Panc1 (cell line): ENCODE measurements around the gene RPL12. TPM values are rescaled to one million over a fixed set of nuclear protein-coding genes. Genes with fewer than 3 reads are reported as not detected.

Experiments
- ATAC-seq: fragments of 200-7000 bp; cut with Tn5 transposase; 2 replicates; pipeline ENCODE4 v1.9.1; 2020; ENCODE audit warnings: mild to moderate bottlenecking, moderate library complexity
- BruUV-seq: library from RNA; stranded (reverse); fragments of 400-500 nt; replicated peaks from 2 replicates; lab custom pipeline; 2021; lab: Mats Ljungman, UMichigan
- CTCF ChIA-PET: fragments of 300-600 bp; sonication (Branson Sonifier 250); formaldehyde crosslinking; loops from one replicate; lab custom pipeline; 2022; ENCODE audit warnings: antibody characterized with exemption; lab: Charles Lee
- POLR2A ChIA-PET: fragments of 300-600 bp; sonication (Branson Sonifier 250); formaldehyde crosslinking; loops from one replicate; lab custom pipeline; 2022; ENCODE audit warnings: antibody characterized with exemption; lab: Charles Lee
- DNase-seq: peaks from one replicate; pipeline ENCODE4 v3.0.0-alpha.2; 2010; ENCODE audit warnings: low read depth, low spot score
- H3K27ac ChIP-seq: 2 replicates; pipeline ENCODE4 v1.5.1; 2011; ENCODE audit warnings: mild to moderate bottlenecking, low read length, inconsistent platforms
- H3K27me3 ChIP-seq: fragments of 200-500 bp; sonication (Bioruptor generic); 2 replicates; pipeline ENCODE4 v1.6.0; 2014; ENCODE audit warnings: low read length, inconsistent platforms; ENCODE audit not compliant: control insufficient read depth, insufficient read depth
- H3K36me3 ChIP-seq: fragments of 200-500 bp; sonication (Bioruptor generic); 2 replicates; pipeline ENCODE4 v1.5.1; 2014; ENCODE audit warnings: inconsistent platforms, mild to moderate bottlenecking, low read length, moderate library complexity; ENCODE audit not compliant: control insufficient read depth, insufficient read depth
- H3K4me1 ChIP-seq: 2 replicates; pipeline ENCODE4 v1.5.1; 2011; ENCODE audit warnings: inconsistent platforms, mild to moderate bottlenecking, low read length, moderate library complexity; ENCODE audit not compliant: control insufficient read depth, insufficient read depth
- H3K4me3 ChIP-seq, 2 experiments: 2 replicates each; pipeline ENCODE4 v1.5.1; 2011 to 2012; ENCODE audit warnings: low read depth in 2 of 2, low read length in 2 of 2, mild to moderate bottlenecking in 2 of 2, inconsistent platforms in 1 of 2, moderate library complexity in 1 of 2
- H3K9me3 ChIP-seq: fragments of 200-500 bp; sonication (Bioruptor generic); 2 replicates; pipeline ENCODE4 v1.5.1; 2014; ENCODE audit warnings: low read depth, mild to moderate bottlenecking, inconsistent platforms, low read length, moderate library complexity; ENCODE audit not compliant: control insufficient read depth, insufficient read depth
- POLR2AphosphoS5 ChIP-seq: IDR thresholded peaks from 2 replicates; pipeline ENCODE4 v1.6.1; 2012; ENCODE audit warnings: mild to moderate bottlenecking, low read depth, low read length, moderate library complexity
- SIN3A ChIP-seq: IDR thresholded peaks from 2 replicates; pipeline ENCODE4 v1.6.1; 2012; ENCODE audit warnings: low read depth, mild to moderate bottlenecking, low read length, moderate library complexity, borderline replicate concordance; ENCODE audit not compliant: insufficient read depth
- TCF7L2 ChIP-seq: IDR thresholded peaks from 2 replicates; pipeline ENCODE4 v1.6.1; 2011; ENCODE audit warnings: mild to moderate bottlenecking, low read depth, low read length, inconsistent platforms
- in situ Hi-C: cut with HindIII; loops from 2 replicates; pipeline ENCODE4 v1.10.0; 2016; ENCODE audit warnings: low sequenced_read_pairs, low pct_unique_long_range_greater_than_20kb
- intact Hi-C: fragments of 100-400 bp; cut with micrococcal nuclease; formaldehyde crosslinking; loops from one replicate; pipeline ENCODE4 v1.10.0; 2022; ENCODE audit not compliant: unreplicated experiment
- total RNA-seq: library from RNA; stranded (reverse); gene quantifications from one replicate; pipeline ENCODE4 v1.2.1, GENCODE V29; 2021; ENCODE audit not compliant: unreplicated experiment
- TF ChIP-seq, protein P1 (sequence below), 2 experiments: IDR thresholded peaks; 2 replicates each; pipeline ENCODE4 v1.6.1; 2011 to 2012; ENCODE audit warnings: low read depth in 2 of 2, control low read depth in 1 of 2, low read length in 1 of 2, mild to moderate bottlenecking in 1 of 2, moderate library complexity in 1 of 2; ENCODE audit not compliant: insufficient read depth in 1 of 2
- TF ChIP-seq, protein P2 (sequence below): fragments of 450-650 bp; IDR thresholded peaks from 2 replicates; pipeline ENCODE4 v1.5.1; 2017; ENCODE audit warnings: mild to moderate bottlenecking

RPL12 gene
- total RNA-seq, 1 experiment from 2014 or later = 951 TPM

DNA sequence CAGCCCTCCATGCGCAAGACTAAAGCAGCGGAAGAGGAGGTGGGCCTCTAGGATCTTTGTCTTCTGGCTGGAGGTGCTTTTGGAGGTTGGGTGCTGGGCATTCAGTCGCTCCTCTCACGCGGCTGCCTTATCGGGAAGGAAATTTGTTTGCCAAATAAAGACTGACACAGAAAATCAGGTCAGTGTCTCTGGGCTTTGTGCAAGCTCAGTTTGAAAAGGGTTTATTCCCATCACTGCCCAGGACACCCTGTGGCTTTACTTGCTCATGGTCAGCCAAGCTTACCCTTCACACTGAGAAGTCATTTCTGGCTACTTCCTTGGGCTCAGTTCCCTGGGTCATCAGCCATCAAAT is 43.7 kb downstream of the RPL12 start:
- in situ Hi-C loops = no loop called here
- no peak for TF ChIP-seq SIN3A
- TF ChIP-seq, protein P1, sequence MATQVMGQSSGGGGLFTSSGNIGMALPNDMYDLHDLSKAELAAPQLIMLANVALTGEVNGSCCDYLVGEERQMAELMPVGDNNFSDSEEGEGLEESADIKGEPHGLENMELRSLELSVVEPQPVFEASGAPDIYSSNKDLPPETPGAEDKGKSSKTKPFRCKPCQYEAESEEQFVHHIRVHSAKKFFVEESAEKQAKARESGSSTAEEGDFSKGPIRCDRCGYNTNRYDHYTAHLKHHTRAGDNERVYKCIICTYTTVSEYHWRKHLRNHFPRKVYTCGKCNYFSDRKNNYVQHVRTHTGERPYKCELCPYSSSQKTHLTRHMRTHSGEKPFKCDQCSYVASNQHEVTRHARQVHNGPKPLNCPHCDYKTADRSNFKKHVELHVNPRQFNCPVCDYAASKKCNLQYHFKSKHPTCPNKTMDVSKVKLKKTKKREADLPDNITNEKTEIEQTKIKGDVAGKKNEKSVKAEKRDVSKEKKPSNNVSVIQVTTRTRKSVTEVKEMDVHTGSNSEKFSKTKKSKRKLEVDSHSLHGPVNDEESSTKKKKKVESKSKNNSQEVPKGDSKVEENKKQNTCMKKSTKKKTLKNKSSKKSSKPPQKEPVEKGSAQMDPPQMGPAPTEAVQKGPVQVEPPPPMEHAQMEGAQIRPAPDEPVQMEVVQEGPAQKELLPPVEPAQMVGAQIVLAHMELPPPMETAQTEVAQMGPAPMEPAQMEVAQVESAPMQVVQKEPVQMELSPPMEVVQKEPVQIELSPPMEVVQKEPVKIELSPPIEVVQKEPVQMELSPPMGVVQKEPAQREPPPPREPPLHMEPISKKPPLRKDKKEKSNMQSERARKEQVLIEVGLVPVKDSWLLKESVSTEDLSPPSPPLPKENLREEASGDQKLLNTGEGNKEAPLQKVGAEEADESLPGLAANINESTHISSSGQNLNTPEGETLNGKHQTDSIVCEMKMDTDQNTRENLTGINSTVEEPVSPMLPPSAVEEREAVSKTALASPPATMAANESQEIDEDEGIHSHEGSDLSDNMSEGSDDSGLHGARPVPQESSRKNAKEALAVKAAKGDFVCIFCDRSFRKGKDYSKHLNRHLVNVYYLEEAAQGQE (IDR thresholded peaks at IDR 0.05; ENCODE audit: insufficient read depth in 1 of 2, low read depth in 2 of 2, low read length in 1 of 2) = no peak
- TF ChIP-seq, protein P2, sequence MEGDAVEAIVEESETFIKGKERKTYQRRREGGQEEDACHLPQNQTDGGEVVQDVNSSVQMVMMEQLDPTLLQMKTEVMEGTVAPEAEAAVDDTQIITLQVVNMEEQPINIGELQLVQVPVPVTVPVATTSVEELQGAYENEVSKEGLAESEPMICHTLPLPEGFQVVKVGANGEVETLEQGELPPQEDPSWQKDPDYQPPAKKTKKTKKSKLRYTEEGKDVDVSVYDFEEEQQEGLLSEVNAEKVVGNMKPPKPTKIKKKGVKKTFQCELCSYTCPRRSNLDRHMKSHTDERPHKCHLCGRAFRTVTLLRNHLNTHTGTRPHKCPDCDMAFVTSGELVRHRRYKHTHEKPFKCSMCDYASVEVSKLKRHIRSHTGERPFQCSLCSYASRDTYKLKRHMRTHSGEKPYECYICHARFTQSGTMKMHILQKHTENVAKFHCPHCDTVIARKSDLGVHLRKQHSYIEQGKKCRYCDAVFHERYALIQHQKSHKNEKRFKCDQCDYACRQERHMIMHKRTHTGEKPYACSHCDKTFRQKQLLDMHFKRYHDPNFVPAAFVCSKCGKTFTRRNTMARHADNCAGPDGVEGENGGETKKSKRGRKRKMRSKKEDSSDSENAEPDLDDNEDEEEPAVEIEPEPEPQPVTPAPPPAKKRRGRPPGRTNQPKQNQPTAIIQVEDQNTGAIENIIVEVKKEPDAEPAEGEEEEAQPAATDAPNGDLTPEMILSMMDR = no peak
- no peak for TF ChIP-seq TCF7L2
- no peak for TF ChIP-seq POLR2AphosphoS5
- no peaks in the 10 kb centered on the region for H3K36me3 ChIP-seq
- DNase-seq (no peak), ATAC-seq (peak; percentile 41)
- ChIA-PET POLR2A (interaction anchor here (0.7 kb wide), 1 partner anchor 10 kb away, joined by 12 read pairs; the partner anchor contains the start of gene SLC2A8), CTCF (no interaction called here)
- no peaks in the 10 kb centered on the region for H3K27me3 ChIP-seq
- no peaks in the 10 kb centered on the region for H3K9me3 ChIP-seq
- H3K27ac ChIP-seq = 0 out of 2 replicates have a peak overlapping the region, but pooled peaks have one; percentile 34
- H3K4me3 ChIP-seq = no peak overlapping the region
- intact Hi-C loops = no loop called here
- no TSS peak for BruUV-seq
- H3K4me1 ChIP-seq = peaks cover 15% of the 10 kb centered on the region

DNA sequence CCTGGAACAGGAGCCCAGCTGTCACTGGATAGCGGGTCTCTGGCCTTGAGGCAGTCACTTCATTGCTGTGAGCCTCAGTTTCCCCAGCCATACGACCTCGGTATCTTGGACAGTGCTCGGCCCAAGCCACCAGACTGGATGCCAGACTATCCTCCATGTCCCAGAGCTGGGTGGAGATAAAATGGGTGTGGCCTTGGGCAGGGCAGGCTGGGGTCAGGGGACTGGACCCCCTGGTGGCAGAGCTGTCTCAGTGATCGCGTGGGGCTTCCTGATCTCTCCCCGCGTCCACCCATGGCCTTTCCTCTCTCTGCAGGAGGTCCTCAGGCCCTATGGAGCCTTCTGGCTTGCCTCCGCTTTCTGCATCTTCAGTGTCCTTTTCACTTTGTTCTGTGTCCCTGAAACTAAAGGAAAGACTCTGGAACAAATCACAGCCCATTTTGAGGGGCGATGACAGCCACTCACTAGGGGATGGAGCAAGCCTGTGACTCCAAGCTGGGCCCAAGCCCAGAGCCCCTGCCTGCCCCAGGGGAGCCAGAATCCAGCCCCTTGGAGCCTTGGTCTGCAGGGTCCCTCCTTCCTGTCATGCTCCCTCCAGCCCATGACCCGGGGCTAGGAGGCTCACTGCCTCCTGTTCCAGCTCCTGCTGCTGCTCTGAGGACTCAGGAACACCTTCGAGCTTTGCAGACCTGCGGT is 44.3 kb downstream of the RPL12 start:
- no peak for TF ChIP-seq TCF7L2
- TF ChIP-seq, protein P2 = no peak
- no peak for TF ChIP-seq POLR2AphosphoS5
- TF ChIP-seq, protein P1 (IDR thresholded peaks at IDR 0.05; ENCODE audit: insufficient read depth in 1 of 2, low read depth in 2 of 2, low read length in 1 of 2) = no peak
- no peak for TF ChIP-seq SIN3A
- Histone ChIP-seq H3K4me1 (peaks cover 15% of the 10 kb centered on the region), H3K27me3 (no peaks in the 10 kb centered on the region), H3K9me3 (no peaks in the 10 kb centered on the region), H3K27ac (0 out of 2 replicates have a peak overlapping the region, but pooled peaks have one; percentile 34), H3K4me3 (no peak overlapping the region), H3K36me3 (no peaks in the 10 kb centered on the region)
- in situ Hi-C loops (no loop called here), intact Hi-C loops (no loop called here)
- ATAC-seq = peak; percentile 32
- ChIA-PET POLR2A (interaction anchor here (0.7 kb wide), 1 partner anchor 10 kb away, joined by 12 read pairs; the partner anchor contains the start of gene SLC2A8), CTCF (no interaction called here)
- BruUV-seq = TSS peak; percentile 17
- no peak for DNase-seq
